GM21619 (cell line): ENCODE measurements around the gene DAPK2.
"Not testable (repeated sequence)": the region's sequence is repeated elsewhere in the genome, so short reads cannot be mapped to it uniquely, and the experiment has no call there.

Experiments used
- ATAC-seq: cut with Tn5 transposase; IDR thresholded peaks from one replicate; pipeline ENCODE4 v1.9.1; 2021; ENCODE audit not compliant: unreplicated experiment

The DAPK2 gene

DNA sequence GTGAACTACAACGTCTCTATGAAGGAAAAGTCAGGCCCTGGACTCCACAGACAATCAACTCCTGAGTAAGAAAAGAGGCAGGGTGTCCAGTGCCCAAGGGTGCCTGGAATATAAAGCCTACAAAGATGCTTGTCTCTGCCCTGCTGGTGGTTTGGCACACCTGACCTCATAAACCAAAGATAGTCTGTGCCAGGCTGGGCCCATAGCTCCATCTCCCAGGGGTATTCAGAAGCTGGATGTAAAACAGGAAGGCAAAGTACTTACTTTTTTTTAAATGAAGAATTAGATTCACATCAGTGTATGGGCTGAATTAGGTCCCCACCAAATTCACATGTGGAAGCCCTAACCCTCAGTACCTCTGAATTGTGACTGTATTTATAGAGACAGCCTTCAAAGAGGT is 146.0 kb downstream of the DAPK2 start:
- ATAC-seq: no peak

DNA sequence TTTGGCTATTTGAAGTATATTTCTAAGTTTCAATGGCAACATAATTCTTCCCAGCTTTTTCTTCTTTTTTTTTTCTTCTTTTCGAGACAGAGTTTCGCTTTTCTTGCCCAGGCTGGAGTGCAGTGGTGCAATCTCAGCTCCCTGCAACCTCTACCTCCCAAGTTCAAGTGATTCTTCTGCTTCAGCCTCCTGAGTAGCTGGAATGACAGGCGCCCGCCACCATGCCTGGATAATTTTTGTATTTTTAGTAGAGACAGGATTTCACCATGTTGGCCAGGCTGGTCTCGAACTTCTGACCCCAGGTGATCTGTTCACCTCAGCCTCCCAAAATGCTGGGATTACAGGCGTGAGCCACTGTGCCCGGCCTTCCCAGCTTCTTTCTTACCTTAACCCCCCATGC is 146.7 kb downstream of the DAPK2 start:
- ATAC-seq: not testable (repeated sequence)

DNA sequence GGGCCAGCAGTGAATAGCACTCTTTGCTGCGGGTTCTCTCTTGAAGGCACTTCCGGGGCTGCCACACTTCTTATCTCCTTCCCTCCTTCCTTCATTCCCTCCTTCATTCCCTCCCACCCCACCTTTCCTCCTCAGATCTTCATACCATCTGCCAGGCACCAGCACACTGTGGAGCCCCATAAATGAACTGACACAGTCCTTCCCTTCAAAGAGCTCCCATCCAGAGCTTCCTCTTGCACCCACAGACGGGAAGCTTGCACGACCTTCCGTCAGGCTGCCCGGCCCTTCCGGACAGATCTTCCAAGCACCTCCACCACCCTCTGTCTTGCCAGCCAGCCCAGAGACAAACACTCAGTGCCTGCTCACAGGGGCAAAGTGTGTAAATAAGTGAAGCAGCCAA is 147.1 kb downstream of the DAPK2 start:
- ATAC-seq: no peak

DNA sequence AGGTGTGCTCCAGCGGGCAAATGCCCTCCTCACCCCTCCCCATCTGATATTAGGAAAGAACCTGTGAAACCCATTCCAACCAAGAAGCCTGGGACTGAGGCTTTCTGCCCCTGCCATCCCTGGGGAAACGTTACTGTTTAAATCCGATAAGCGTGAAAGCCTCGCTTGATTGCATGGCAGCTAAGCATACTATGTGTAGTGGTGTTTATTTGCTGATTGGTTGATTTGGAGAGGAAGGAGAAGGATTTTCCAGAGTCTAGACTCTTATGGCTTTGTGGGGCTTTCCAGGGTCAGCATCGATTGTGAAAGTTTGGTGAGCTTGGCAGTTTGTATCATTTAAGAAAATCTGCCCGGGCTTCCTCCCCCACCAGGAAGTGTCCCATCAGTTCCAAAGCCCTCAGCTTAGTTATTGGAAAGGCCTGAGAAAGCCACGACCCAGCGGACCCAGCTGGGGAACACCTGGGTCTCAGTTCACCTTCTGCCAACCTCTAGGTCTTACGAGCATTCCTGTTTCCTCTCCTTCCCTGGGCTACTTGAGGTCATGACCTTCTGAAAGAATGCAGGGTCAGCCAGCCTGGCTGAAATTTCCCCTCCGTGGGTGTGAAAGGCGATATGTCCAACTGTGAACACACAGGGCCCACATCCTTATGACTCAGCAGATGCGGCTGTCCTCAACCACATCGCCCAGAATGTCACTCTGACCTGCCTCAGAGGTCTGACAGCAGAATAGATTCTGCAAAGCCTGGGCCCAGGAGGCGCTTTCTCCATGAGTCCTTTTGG is 149.8 kb downstream of the DAPK2 start:
- peak; percentile 74 for ATAC-seq

DNA sequence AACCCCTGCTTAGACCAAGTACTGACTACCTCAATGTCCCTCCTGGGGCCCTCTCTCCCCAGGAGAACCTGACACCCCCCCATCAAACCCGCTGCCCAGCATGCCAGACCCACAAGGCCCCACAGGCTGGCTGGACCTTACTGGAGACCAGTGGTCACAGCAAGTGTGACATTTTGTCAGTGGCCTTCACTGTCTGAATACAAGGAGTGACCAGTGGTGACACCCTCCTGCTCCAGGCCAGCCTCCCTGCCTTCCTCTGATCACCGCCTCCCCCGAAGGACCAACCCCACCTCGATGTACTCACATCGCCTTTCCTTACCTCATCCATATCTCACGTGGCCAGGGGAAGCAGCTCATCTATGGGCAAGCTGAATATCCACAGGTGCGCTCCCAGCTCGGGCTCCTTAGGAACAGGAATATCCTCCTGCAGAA is 150.5 kb downstream of the DAPK2 start:
- no peak for ATAC-seq

DNA sequence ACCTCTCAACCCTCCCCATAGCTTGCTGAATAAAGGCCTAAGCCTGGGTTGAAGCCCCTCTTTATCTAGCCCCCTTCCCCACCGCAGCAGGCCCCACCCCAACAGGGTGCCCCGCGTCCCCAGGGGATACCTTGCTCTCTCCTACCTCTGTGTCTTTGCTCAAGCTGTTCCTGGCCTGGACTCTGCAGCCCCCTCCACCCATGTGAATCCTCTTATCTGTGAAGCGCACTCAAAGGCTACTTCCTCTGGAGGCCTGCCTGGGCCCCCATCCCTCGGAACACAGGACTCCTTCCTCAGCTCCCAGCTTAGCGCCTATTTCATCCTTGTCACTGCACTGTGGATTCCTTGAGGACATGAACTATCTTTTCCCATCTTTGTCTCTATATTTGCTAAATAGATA is 151.1 kb downstream of the DAPK2 start:
- no peak for ATAC-seq

DNA sequence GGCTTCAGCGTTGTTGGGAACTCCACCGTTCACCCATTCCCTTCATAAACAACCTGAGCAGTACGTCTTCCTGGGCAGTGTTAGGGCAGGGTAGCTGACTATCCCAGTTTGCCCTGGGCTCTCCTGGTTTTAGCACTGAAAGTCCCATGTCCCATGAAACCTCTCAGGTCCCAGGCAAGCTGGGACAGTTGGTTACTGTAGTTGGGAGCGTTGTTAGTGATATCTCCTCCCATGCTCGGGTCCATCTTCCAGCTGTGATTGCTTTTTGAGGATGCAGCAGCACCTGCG is 151.7 kb downstream of the DAPK2 start:
- no peak for ATAC-seq

DNA sequence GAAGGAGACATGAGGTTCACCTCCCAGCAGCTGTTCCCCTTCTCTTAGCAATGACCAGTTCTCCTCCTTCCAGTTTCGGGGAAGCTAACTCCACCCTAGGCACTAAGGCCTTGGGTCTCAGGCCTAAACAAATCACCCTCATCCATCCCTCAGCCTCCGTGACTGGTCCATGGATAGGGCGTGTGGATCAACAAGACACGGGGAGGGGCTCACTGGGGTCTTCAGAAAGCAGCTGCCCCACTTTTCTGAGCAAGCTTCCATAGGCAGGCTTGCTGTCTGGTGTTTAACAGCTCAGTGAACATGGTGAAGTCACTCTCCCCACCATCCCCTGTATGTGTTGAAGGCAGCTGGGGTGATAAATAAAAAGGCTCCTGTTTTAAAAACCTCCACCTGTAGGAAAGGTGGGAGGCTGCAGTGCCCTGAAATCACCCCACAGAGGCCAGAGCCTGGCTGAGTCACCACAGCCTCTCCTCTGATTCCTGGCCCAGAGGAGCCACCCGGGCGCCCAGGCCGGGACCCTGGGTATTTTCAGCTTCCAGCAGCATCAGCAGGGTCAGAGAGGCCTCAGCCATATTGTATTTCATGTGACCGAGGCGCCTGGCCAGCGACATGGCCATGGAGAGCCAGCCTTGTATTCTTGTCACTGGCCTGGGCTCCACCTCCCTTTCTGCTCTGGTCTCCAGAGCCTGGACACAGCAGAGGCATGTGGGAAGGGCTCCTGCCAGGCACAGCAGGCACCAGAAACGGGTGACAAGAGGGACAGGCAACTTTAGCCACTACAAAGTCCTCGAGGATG is 152.2 kb downstream of the DAPK2 start:
- no peak for ATAC-seq

DNA sequence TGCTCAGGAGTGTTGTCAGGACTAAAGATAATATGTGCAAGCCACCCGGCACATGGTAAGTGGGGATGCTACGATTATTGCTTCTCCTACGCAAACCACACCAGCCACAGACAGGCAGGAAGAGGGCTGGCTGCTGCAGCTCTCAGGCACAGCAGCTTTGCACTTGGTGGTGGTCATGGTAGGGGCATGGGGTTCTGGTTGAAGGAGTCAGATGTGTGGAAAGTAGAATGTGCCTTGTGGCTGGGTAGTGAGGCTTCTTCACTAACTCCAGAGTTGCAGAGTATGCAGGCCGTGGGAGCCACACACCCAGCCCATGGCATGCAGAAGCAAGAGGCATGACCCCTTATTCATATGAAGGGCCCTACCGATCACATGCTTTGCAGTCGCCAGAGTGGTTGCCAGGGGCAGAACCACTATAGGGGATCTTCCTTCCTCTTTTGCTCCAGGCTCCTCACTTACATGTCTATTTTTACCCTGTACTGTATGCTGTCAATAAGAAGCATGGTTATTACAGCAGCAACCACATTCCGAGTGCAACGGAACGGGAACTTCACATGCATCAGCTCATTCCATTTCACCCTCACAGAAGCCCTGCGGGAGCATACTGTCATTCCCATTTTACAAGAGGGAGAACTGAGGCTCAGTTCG is 153.4 kb downstream of the DAPK2 start:
- ATAC-seq: no peak

DNA sequence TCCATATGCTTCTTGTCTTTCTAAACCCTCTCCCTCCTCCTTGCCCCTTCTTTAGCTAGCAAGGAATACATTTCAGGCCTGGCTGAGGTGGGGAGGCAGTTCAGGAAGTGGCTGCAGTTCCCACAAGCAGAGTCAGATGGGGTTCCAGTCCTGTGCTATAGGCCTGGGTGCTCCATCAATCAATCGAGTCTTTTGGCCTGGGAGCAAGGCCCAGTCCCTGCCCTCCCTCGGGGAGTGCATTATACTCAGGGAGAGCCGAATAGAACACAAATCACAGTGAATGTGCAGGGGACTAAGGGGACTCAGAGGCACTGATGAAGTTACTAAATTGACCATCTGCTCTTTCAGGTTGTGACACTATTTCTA is 154.5 kb downstream of the DAPK2 start:
- ATAC-seq: no peak

DNA sequence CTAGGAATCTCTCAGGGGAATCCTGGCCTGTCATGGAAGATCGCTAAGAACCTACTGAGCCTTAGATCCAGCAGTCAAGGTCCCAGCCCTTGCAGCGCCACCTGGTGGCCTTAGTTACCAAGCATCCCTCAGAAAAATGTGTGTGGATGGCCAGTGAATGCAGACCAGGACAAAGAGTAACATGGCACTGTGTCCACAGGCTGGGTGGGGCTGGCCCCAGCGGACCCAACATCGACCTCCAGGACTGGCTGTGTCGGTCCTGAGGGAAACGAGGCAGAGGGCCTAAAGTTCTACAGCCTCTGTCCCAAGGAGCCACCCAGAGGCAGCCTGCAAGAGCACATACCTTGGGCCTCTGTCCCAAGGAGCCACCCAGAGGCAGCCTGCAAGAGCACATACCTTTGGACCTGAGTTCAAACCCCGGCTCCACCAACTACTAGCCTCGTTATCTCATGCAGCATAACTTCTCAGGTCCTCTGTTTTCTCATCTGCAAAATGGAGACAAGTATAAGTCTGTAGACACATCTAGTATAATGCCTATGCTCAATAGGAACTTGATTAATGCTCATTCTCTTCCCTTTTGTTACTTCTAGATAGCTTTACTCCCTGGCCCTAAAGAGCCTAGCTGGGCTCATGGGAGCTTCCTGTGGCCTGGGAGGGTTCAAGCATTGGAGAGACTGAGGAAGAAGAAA is 155.1 kb downstream of the DAPK2 start:
- ATAC-seq: no peak

DNA sequence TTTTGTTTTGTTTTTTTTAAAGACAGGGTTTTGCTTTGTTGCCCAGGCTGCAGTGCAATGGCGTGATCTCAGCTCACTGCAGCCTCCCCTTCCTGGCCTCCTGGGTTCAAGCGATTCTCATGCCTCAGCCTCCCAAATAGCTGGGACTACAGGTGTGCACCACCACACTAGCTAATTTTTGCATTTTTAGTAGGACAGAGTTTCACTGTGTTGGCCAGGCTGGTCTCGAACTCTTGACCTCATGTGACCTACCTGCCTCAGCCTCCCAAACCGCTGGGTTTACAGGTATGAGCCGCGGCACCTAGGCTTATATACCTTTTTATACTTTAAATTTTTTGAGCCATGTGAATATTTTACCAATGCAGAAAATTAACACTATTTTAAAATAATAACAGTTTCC is 155.7 kb downstream of the DAPK2 start:
- no peak for ATAC-seq

DNA sequence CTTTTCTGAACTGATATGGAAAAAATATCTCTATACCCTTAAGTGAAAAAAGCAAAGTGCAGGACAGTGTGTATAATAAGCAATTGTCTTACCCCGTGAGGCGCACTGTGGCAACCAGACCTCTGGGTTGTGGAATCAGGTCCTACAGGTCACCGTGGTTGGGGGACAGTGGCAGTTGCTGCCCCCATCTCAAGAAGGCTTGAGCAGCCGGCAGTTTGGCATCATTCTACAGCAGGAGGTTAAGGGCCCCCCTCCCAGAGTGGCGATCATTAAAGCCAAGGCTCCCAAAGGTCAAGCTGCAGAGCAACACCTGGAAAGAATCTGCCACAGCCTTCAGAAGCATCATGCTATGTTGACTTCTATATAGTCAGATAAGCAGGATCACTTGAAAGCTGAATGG is 156.5 kb downstream of the DAPK2 start:
- no peak for ATAC-seq

DNA sequence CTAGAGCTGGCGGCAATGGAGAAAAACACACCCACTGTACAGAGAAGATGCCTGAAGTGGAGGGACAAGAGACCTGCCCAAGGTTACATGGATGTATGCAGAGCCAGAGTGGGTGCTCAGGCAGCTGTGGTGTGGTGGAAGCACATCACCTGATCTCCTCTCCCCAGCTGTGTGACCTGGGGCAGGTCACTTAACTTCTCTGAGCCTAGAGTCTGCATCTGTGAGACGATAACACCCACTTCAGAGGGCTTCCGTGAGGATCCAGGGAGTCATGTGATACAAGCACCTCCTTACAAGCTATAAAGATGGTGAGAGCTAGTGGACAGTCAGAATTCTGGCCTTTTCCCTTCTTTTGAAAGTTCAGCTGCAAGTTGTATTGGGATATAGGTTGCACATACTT is 157.5 kb downstream of the DAPK2 start:
- ATAC-seq: no peak

DNA sequence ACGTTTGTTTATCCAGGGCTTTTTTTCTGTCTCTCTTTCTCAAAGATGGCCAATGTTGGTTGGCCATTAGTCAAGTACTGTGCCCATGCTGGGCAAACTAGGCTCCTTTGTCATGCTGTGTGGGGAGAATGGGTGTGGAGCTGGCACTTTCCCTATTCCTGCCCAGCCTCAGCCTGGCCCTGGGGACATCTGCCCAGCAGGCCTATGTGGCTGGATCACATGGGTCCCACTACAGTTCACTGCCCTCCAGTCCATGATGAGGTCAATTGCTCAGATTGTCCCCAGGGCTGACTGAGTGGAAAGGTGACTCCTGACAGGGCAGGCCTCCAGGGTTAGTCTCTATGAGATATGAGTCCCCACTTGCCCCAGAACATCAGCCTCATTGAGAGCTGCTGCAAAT is 158.1 kb downstream of the DAPK2 start:
- no peak for ATAC-seq

DNA sequence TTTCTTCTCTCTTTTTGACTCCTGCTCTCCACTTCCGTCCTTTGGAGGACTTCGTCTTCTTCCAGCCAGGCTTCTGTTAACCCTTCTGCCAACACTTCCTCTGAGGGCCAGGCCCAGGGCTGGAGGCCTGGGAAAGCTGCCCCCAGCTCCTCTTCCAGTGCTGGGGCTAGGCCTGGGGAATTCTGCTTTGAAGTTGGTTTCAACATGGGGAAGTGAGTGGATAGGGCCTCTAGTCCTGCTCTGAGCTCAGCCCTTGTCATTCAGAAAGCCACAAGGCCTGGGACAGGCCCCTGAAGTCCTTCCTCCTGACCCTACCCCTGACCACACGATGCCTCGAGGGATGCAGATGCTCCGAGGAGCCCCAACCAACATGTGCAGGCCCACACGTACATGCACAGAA is 158.7 kb downstream of the DAPK2 start:
- ATAC-seq: no peak

DNA sequence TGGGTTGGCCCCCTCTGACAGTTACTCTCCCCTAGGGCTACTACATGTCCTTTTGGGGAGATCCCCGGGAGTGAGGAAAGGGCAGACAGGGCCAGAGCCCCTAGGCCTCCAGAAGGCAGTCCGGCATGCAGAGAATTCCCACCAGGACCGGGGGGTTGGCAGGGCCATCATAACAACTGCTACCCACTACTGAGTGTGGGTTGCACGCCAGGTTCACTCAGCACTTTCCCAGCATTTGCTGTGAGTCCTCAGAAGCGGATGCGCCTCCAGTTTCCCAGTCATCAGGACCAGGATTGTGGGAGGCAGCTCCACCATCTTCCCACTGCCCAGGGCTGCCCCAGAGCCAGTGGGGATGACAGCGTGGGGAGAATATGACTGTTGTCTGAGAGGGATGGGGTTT is 161.3 kb downstream of the DAPK2 start:
- no peak for ATAC-seq

DNA sequence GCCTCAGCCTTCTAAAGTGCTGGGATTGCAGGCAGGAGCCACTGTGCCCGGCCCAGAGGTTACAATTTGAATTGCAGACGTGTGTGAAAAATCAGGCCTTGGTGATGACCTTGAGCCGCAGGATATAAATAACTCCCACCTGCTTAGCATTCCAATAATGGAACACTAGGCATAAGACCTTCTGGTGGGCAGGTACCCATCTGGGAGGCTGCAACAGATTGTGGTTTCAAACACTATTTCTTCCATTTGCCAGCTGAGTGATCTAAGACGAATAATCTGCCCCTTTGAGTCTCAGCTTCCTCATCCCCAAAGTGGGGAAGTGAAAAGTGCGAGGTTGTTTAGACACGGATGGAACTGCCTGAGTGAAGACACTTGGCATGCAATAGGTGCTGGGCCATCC is 164.9 kb downstream of the DAPK2 start:
- no peak for ATAC-seq

DNA sequence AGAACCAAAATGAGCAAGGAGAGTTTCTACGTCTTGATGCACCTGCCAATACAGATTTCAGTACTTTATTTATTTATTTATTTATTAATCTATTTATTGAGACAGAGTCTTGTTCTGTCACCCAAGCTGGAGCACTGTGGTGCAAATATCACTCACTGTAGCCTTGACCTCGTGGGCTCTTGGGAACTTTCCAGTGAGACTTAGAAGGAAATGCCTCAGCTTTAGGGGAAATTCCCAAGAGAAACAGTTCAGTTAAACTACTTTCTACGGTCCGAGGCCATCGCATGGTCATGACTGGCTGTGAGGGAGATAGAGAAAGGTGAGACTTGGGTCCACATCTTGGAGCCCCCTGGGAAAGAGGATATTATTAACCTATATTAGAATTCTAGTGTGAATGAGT is 165.5 kb downstream of the DAPK2 start:
- no peak for ATAC-seq

DNA sequence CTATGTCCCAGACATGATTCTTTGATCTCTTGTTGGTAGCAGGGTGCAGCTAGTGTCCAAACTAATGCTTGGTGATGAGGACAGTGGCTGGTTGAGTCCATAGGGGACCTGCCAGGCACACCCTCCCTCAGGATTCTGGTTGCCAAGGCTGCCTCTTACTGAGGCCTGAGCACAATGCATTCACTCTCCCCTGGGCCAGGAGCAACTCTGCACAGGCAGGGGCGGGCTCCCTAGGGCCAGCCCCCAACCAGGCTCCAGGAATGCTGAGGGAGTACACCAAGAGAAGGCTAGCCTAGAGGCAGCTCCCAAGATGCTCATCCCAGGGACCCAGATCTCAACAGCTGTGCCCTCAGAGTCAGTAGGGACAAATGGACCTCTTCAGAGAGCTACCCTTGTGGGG is 166.3 kb downstream of the DAPK2 start:
- ATAC-seq: no peak

DNA sequence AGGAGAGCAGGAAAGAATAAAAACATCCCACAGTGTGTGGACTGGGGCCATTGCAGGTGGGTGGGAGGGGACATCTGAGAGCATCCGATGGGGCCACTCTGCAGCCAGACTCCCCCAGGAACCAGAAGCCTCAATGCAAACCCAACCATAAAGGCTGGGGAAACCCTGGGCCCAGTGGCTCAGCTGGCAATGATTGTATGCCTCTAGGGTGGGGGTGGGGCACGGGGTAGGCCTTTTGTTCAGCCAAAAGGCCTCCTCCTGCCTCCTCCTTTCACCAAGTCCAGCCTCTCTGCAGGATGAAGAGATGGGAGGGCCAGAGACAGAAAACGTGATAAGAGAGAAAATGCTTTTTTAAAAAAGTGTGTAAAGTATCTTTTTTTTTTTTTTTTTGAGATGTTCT is 167.1 kb downstream of the DAPK2 start:
- ATAC-seq: no peak
